Neuronal stem cell (in vitro differentiated cells): ENCODE results near the gene PRKCE.

ENCODE experiments used
- DNase-seq: peaks from one replicate; pipeline ENCODE4 v3.0.0-alpha.2; 2013; ENCODE audit warnings: low spot score
- H2AFZ ChIP-seq: one replicate; pipeline ENCODE4 v1.6.1; 2013; ENCODE audit warnings: mild to moderate bottlenecking, low read length, inconsistent platforms
- H2AK5ac ChIP-seq: 2 replicates; pipeline ENCODE4 v1.6.1; 2013; ENCODE audit warnings: low read depth, mild to moderate bottlenecking, inconsistent platforms, low read length, moderate library complexity, mixed read lengths
- H2BK120ac ChIP-seq: 2 replicates; pipeline ENCODE4 v1.6.1; 2013; ENCODE audit warnings: low read depth, mild to moderate bottlenecking, inconsistent platforms, low read length, moderate library complexity, mixed read lengths
- H2BK12ac ChIP-seq: one replicate; pipeline ENCODE4 v1.6.1; 2013; ENCODE audit warnings: low read length, inconsistent platforms
- H2BK15ac ChIP-seq: 2 replicates; pipeline ENCODE4 v1.6.1; 2013; ENCODE audit warnings: mild to moderate bottlenecking, low read length, inconsistent platforms, mixed read lengths
- H2BK5ac ChIP-seq: one replicate; pipeline ENCODE4 v1.6.1; 2013; ENCODE audit warnings: inconsistent platforms, mild to moderate bottlenecking, low read length, moderate library complexity
- H3K14ac ChIP-seq: one replicate; pipeline ENCODE4 v1.6.1; 2013; ENCODE audit warnings: low read length, inconsistent platforms
- H3K18ac ChIP-seq: 2 replicates; pipeline ENCODE4 v1.6.1; 2013; ENCODE audit warnings: low read length, inconsistent platforms
- H3K23ac ChIP-seq: 2 replicates; pipeline ENCODE4 v1.6.1; 2013; ENCODE audit warnings: low read depth, mild to moderate bottlenecking, mixed read lengths, low read length, inconsistent platforms; ENCODE audit not compliant: poor library complexity
- H3K27ac ChIP-seq: replicated peaks from 3 replicates; pipeline ENCODE4 v1.5.1; 2013; ENCODE audit warnings: low read length, inconsistent platforms
- H3K27me3 ChIP-seq, 3 experiments: 2 replicates each; pipeline ENCODE4 v1.6.1; 2013; ENCODE audit warnings: low read length in 3 of 3, mild to moderate bottlenecking in 2 of 3, inconsistent platforms in 1 of 3, low read depth in 1 of 3, mixed read lengths in 1 of 3, moderate library complexity in 1 of 3; ENCODE audit not compliant: control insufficient read depth in 3 of 3, insufficient read depth in 3 of 3
- H3K36me3 ChIP-seq, 2 donors: replicated peaks in 1 of 2; 2 replicates each; pipeline ENCODE4 v1.6.1; 2013; ENCODE audit warnings: low read length in 2 of 2; ENCODE audit not compliant: control insufficient read depth in 2 of 2, insufficient read depth in 2 of 2
- H3K4ac ChIP-seq: 2 replicates; pipeline ENCODE4 v1.6.1; 2013; ENCODE audit warnings: inconsistent platforms, mild to moderate bottlenecking, low read length, moderate library complexity
- H3K4me1 ChIP-seq, 2 donors: 1 replicate in 1 of 2; 2 replicates in 1 of 2; pipeline ENCODE4 v1.6.1; 2013; ENCODE audit warnings: low read length in 2 of 2, low read depth in 1 of 2; ENCODE audit not compliant: control insufficient read depth in 2 of 2, insufficient read depth in 1 of 2
- H3K4me2 ChIP-seq: one replicate; pipeline ENCODE4 v1.6.1; 2013; ENCODE audit warnings: mild to moderate bottlenecking, low read length, inconsistent platforms; ENCODE audit not compliant: insufficient read depth, poor library complexity, severe bottlenecking
- H3K4me3 ChIP-seq, 2 donors: 2 replicates each; pipeline ENCODE4 v1.5.1; 2013; ENCODE audit warnings: low read length in 2 of 2, mild to moderate bottlenecking in 2 of 2, inconsistent platforms in 1 of 2, moderate library complexity in 1 of 2
- H3K79me1 ChIP-seq: one replicate; pipeline ENCODE4 v1.6.1; 2013; ENCODE audit warnings: low read depth, mild to moderate bottlenecking, inconsistent platforms, low read length, moderate library complexity
- H3K9ac ChIP-seq: one replicate; pipeline ENCODE4 v1.6.1; 2013; ENCODE audit warnings: mild to moderate bottlenecking, low read depth, low read length, inconsistent platforms; ENCODE audit not compliant: poor library complexity
- H3K9me3 ChIP-seq, 2 donors: replicated peaks in 1 of 2; 2 replicates each; pipeline versions ENCODE3 to v1.6.1; 2013; ENCODE audit warnings: low read length in 2 of 2, mild to moderate bottlenecking in 2 of 2, inconsistent platforms in 1 of 2, low read depth in 1 of 2, mixed read lengths in 1 of 2, moderate library complexity in 1 of 2; ENCODE audit not compliant: control insufficient read depth in 2 of 2, insufficient read depth in 1 of 2
- H4K8ac ChIP-seq: one replicate; pipeline ENCODE4 v1.6.1; 2013; ENCODE audit warnings: low read depth, mild to moderate bottlenecking, inconsistent platforms, low read length, moderate library complexity
- H4K91ac ChIP-seq: one replicate; pipeline ENCODE4 v1.6.1; 2013; ENCODE audit warnings: low read length, low read depth, mild to moderate bottlenecking, inconsistent platforms; ENCODE audit not compliant: poor library complexity
- WGBS, 2 donors: extraction: QIAGEN DNeasy Blood & Tissue Kit; methylation state at CpG; one replicate each; pipeline ENCODE4 v1.1.7; 2013; ENCODE audit warnings: missing lambda C conversion rate in 2 of 2, mixed read lengths in 1 of 2; ENCODE audit not compliant: insufficient read length in 2 of 2, insufficient replicate concordance in 1 of 2; ENCODE audit errors: extremely low coverage in 2 of 2; 5-methylcytosine and 5-hydroxymethylcytosine counted together

The PRKCE gene

DNA sequence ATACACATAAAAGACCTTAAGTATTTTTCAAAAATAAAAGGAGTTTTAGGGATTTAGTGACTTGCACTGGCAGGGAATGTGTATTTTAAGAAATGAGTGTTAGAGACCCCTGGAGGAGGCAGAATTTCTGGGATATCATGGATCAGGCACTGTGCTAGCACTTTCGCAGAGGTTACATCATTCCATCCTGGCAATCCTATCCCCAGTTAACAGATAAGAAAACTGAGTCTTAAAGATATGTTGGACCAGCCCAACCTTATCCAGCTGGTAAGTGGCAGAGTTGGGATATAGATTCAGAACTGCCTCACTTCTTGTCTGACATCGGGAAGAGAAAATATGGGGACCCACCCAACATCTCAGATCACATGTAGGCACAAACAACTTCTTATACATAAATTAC is 485.5 kb downstream of the PRKCE start:
- no peaks in the 10 kb centered on the region for H3K36me3 ChIP-seq
- no peak for DNase-seq
- H3K14ac ChIP-seq, result no peak overlapping the region
- peaks cover 3 to 4% of the 10 kb centered on the region in 2 donors for H3K4me1 ChIP-seq
- no CpG with 5 or more reads among the region's 2 CpGs for WGBS, 2 donors
- no peak overlapping the region for H3K4ac ChIP-seq
- no peak overlapping the region for H2BK12ac ChIP-seq
- H3K18ac ChIP-seq, result no peak overlapping the region
- no peak overlapping the region for H3K4me2 ChIP-seq
- peaks cover 2% of the 10 kb centered on the region for H3K79me1 ChIP-seq
- H2BK120ac ChIP-seq, result no peak overlapping the region
- H4K8ac ChIP-seq, result no peak overlapping the region
- no peak overlapping the region for H2BK15ac ChIP-seq
- H2AK5ac ChIP-seq, result no peak overlapping the region
- H4K91ac ChIP-seq, result no peak overlapping the region
- H3K9me3 ChIP-seq, result no peaks in the 10 kb centered on the region
- no peak overlapping the region for H2BK5ac ChIP-seq
- H3K27ac ChIP-seq, result no peak overlapping the region
- no peak overlapping the region for H3K4me3 ChIP-seq
- H2AFZ ChIP-seq, result no peak overlapping the region
- H3K9ac ChIP-seq, result no peak overlapping the region
- no peak overlapping the region for H3K23ac ChIP-seq
- no peaks in the 10 kb centered on the region for H3K27me3 ChIP-seq

DNA sequence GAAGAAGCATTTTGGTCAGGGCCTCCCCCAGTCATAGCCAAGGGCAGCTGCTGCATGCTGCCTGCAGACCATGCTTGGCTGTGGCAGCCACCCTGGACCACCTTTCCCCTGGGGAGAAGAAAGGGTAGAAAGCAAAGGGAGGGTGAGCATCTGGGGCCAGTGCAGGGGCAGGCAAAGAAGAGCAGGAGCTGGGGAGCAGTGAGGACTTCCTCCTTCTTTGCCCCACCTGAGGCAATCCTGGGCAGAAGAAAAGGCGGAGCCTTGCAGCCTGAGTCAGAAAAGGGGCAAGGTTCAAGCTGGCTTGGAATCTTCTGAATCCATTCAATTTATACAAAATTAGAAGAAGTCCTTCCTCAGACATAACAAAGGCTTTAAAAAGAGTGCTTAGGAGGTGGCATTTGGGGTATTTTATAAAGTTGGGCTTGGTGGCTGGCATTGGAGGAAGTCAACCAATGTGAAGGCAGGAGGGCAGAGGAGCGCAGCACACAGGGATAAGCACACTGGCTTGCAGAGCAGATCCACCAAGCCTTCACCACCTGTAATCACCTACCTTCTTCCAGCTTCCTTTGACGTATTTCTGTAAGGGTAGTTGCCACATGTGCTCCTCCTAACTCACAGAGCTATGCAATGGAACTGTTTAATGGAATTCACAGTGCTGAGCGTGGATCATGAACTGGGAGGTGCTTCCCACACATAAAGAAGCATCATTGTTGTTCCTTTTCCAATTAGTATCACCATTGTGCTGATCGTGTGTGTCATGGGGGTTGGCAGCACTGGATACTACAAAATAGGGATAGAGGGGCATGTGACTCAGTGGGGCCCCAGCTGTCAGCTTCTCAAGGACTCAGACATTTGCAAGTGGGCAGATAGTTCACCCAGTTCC is 491.3 kb downstream of the PRKCE start:
- no peak overlapping the region for H3K14ac ChIP-seq
- H4K8ac ChIP-seq, result no peak overlapping the region
- H2BK5ac ChIP-seq, result no peak overlapping the region
- no peak overlapping the region for H3K23ac ChIP-seq
- no peak overlapping the region for H2AK5ac ChIP-seq
- peaks cover 0 to 7% of the 10 kb centered on the region in 2 donors for H3K4me1 ChIP-seq
- WGBS, 2 donors, result no CpG with 5 or more reads among the region's 5 CpGs
- no peak overlapping the region for H2AFZ ChIP-seq
- no peak overlapping the region for H3K18ac ChIP-seq
- no peak overlapping the region for H2BK120ac ChIP-seq
- no peak overlapping the region for H3K9ac ChIP-seq
- H3K4ac ChIP-seq, result no peak overlapping the region
- no peak overlapping the region for H4K91ac ChIP-seq
- DNase-seq, result no peak
- H3K4me2 ChIP-seq, result no peak overlapping the region
- no peaks in the 10 kb centered on the region for H3K9me3 ChIP-seq
- H3K79me1 ChIP-seq, result peaks cover 2% of the 10 kb centered on the region
- H3K36me3 ChIP-seq, result no peaks in the 10 kb centered on the region
- H3K27me3 ChIP-seq, result no peaks in the 10 kb centered on the region
- no peak overlapping the region for H3K27ac ChIP-seq
- no peak overlapping the region for H3K4me3 ChIP-seq
- no peak overlapping the region for H2BK15ac ChIP-seq
- no peak overlapping the region for H2BK12ac ChIP-seq

DNA sequence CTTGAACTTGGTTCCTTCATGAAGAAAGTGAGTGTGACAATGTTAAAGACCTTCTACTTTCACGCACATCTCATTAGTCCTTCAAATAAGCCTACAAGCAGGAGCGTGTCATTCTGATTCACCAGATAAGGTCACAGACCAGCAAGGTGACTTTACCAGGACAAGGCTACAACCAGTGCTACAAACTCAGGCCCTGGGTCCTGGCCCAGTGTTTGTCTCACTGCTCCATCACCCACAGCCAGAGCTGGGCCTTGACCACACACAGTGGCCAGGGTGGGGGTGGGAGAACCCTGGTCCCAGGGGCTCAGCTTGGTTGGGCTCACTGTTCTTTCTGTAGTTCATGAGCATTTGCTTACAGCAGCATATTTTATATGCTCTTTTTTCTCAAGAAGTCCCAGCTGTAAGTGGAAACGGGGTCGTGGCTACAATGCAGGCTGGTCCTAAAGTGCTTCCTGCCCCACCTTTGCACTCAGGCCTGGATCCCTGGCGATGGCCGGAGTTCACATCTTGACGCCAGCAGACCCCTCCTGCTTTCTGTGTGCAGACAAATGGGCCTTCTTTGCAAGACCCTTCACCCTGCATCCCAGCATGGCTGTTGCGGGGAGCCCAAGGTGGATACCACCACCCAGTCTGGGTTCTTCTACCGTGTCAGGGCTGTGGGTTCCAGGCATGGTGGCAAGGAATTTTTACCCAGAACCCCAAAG is 492.1 kb downstream of the PRKCE start:
- no peak overlapping the region for H2BK120ac ChIP-seq
- no CpG with 5 or more reads among the region's 9 CpGs for WGBS, 2 donors
- H3K36me3 ChIP-seq, result no peaks in the 10 kb centered on the region
- peak overlapping the region; percentile 35 for H3K18ac ChIP-seq
- H3K14ac ChIP-seq, result no peak overlapping the region
- H2BK15ac ChIP-seq, result no peak overlapping the region
- H2BK5ac ChIP-seq, result no peak overlapping the region
- H3K4me3 ChIP-seq, result no peak overlapping the region
- H2AK5ac ChIP-seq, result no peak overlapping the region
- no peak overlapping the region for H2BK12ac ChIP-seq
- H3K79me1 ChIP-seq, result peaks cover 2% of the 10 kb centered on the region
- H3K4ac ChIP-seq, result no peak overlapping the region
- no peaks in the 10 kb centered on the region for H3K27me3 ChIP-seq
- H3K9me3 ChIP-seq, result no peaks in the 10 kb centered on the region
- no peak overlapping the region for H4K8ac ChIP-seq
- no peak overlapping the region for H3K27ac ChIP-seq
- H3K9ac ChIP-seq, result no peak overlapping the region
- no peak overlapping the region for H2AFZ ChIP-seq
- H3K23ac ChIP-seq, result no peak overlapping the region
- H4K91ac ChIP-seq, result no peak overlapping the region
- peaks cover 0 to 7% of the 10 kb centered on the region in 2 donors for H3K4me1 ChIP-seq
- no peak for DNase-seq
- H3K4me2 ChIP-seq, result no peak overlapping the region

DNA sequence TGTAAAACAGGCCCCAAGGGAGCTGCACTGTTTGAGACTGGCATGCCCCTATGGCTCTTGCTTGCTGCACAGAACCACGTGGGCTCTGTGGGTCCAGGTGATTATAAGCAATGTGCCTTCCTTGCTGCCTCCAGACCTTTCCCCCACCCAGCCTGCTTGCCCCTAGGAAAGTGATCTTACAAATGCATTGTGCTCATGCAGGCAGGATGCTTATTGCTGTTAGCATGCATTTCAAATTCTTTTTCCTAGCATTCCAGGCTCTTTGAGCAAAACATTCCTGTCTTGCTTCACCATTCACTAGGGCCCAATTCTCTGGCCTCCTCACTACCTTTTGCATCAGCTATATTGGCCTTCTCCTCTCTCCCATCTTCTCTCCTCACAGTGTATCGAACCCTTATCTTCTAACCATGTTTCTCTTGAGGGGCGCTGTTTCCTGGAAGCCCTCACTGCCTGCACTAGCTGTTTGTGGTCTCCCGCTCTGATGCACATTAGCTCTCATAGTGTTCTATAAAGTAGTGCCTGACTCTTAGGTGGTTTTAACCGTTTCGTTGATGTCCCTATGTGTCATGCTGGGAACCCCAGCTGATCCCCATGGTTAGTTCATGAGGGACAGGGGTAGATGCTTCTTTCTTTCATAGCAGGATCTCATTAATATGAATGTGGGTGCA is 492.8 kb downstream of the PRKCE start:
- Histone ChIP-seq H4K91ac (no peak overlapping the region), H2BK15ac (no peak overlapping the region), H3K14ac (peak overlapping the region; percentile 51), H2AK5ac (no peak overlapping the region), H3K4me1 (peaks cover 0 to 7% of the 10 kb centered on the region in 2 donors), H4K8ac (no peak overlapping the region), H2AFZ (no peak overlapping the region), H2BK120ac (no peak overlapping the region), H3K4me2 (no peak overlapping the region), H3K18ac (no peak overlapping the region), H3K27ac (no peak overlapping the region), H3K36me3 (no peaks in the 10 kb centered on the region), H3K9me3 (no peaks in the 10 kb centered on the region), H3K9ac (no peak overlapping the region), H3K23ac (no peak overlapping the region), H3K4ac (no peak overlapping the region), H3K4me3 (no peak overlapping the region), H3K27me3 (no peaks in the 10 kb centered on the region), H3K79me1 (no peaks in the 10 kb centered on the region), H2BK12ac (no peak overlapping the region), H2BK5ac (no peak overlapping the region)
- DNase-seq, result no peak
- WGBS, 2 donors, result no CpG with 5 or more reads among the region's 6 CpGs
